Loucy (cell line): ENCODE data around the gene OR6S1.
A peak's percentile ranks its signal among the peaks of the same experiment; 100 is the strongest.

Experiments used
- H2AFZ ChIP-seq: fragments of 200-600 bp; sonication (generic); 2 replicates; pipeline ENCODE4 v1.6.0; 2016; ENCODE audit warnings: antibody characterized with exemption, mild to moderate bottlenecking, low read length, moderate library complexity
- H3F3A ChIP-seq: fragments of 200-600 bp; 2 replicates; pipeline ENCODE4 v1.6.0; 2016; ENCODE audit warnings: antibody characterized with exemption, low read depth, mild to moderate bottlenecking
- H3K27me3 ChIP-seq: fragments of 200-600 bp; sonication (generic); 2 replicates; pipeline ENCODE4 v1.6.1; 2014; ENCODE audit warnings: low read length, mild to moderate bottlenecking; ENCODE audit not compliant: insufficient read depth, poor library complexity, severe bottlenecking
- H3K36me3 ChIP-seq: fragments of 200-600 bp; sonication (generic); 2 replicates; pipeline ENCODE4 v1.6.1; 2016; ENCODE audit warnings: low read length; ENCODE audit not compliant: insufficient read depth
- H3K4me1 ChIP-seq: fragments of 200-600 bp; sonication (generic); 2 replicates; pipeline ENCODE4 v1.5.1; 2014; ENCODE audit warnings: low read length, mild to moderate bottlenecking; ENCODE audit not compliant: insufficient read depth, poor library complexity, severe bottlenecking
- H3K4me2 ChIP-seq: fragments of 200-600 bp; sonication (generic); 2 replicates; pipeline ENCODE4 v1.6.0; 2014; ENCODE audit warnings: antibody characterized with exemption, low read length, low read depth, mild to moderate bottlenecking; ENCODE audit not compliant: poor library complexity, severe bottlenecking
- H3K4me3 ChIP-seq: fragments of 200-600 bp; sonication (generic); 2 replicates; pipeline ENCODE4 v1.5.1; 2014; ENCODE audit warnings: low read length, mild to moderate bottlenecking, mixed read lengths; ENCODE audit not compliant: poor library complexity, severe bottlenecking
- H3K79me2 ChIP-seq: fragments of 200-600 bp; sonication (generic); 2 replicates; pipeline ENCODE4 v1.6.1; 2014; ENCODE audit warnings: low read length; ENCODE audit not compliant: insufficient read depth
- H3K9ac ChIP-seq: fragments of 200-600 bp; sonication (generic); 2 replicates; pipeline ENCODE4 v1.6.0; 2014; ENCODE audit warnings: mild to moderate bottlenecking, low read depth, low read length, moderate library complexity; ENCODE audit not compliant: poor library complexity, severe bottlenecking
- H3K9me2 ChIP-seq: fragments of 200-600 bp; sonication (generic); replicated peaks from 2 replicates; pipeline ENCODE4 v1.6.1; 2016; ENCODE audit warnings: low read depth, low read length, mixed read lengths
- H3K9me3 ChIP-seq: fragments of 200-600 bp; sonication (generic); 2 replicates; pipeline ENCODE4 v1.6.1; 2014; ENCODE audit warnings: mild to moderate bottlenecking, antibody characterized with exemption, low read length, low read depth; ENCODE audit not compliant: insufficient read depth
- H4K20me1 ChIP-seq: fragments of 200-600 bp; sonication (generic); 2 replicates; pipeline ENCODE4 v1.6.0; 2014; ENCODE audit warnings: antibody characterized with exemption, low read length, mild to moderate bottlenecking; ENCODE audit not compliant: insufficient read depth, poor library complexity, severe bottlenecking
- CTCF ChIP-seq: fragments of 200-600 bp; sonication (generic); conservative IDR thresholded peaks from 2 replicates; pipeline ENCODE4 v1.5.1; 2014; ENCODE audit warnings: mild to moderate bottlenecking, antibody characterized with exemption, low read length
- EZH2phosphoT487 ChIP-seq: fragments of 200-600 bp; IDR thresholded peaks from 2 replicates; pipeline ENCODE4 v1.6.1; 2018; ENCODE audit warnings: antibody characterized with exemption, mild to moderate bottlenecking, moderate library complexity, borderline replicate concordance

Gene OR6S1

DNA sequence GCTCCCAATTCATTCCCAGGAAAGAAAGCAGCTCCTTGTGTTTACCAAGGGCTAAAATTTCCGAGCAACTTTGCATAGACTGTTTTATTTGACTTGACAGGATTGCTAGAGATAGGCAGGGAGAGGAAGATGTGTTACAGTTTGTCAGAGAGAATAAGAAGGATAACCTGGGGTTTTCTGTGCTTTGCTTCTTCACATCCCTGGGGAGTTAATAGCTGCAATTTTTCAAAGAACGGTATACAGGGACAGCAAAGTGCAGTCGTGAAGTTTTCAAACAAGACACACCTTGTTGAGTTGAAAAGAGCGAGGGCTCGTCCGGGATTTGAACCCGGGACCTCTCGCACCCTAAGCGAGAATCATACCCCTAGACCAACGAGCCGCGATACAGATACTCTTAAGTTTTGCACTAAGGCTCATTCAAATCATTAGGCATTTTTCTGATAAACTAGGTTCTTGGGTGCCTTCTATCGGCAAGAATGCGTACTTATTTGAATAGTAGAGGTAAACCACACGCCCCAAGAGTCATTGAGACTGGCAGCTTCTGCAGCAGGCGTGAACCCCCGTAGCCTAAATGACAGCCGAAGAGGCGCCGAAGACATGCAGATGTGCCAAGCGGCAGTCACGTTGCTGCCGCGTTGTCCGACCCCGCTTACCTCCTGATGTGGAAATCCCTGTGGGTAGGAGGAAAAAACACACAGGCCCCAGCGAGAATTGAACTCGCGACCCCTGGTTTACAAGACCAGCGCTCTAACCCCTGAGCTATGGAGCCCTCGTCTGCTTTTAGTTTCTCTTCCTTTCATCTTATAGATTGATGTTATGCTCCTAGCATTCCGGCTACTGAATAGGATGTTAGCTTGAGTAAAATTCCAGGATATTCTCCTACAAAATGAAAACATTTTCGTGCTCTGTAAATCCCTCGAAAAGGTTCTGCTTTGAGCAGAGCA lies 28.1 kb downstream of the OR6S1 start:
- peak overlapping the region; percentile 58 for H3K9ac ChIP-seq

DNA sequence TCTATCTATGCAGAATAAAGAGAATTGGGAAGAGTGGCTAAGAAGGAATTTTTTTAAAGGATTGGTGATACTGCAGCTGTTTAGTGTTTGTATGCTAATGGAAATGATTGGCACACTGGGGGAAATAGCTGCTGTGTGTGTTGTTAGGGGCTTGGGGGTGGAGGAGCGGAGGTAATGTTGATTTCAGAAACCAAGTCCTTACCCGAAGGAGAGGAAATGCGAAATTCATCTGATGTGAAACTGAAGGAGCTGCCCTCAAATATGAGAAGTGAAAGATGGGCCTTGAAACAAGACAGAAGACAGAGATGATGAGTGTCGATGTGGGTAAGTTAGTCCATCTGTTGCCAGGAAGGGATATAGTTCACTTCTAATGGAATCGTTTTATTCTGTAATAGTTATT lies 29.1 kb downstream of the OR6S1 start:
- H3K79me2 ChIP-seq = no peaks in the 10 kb centered on the region
- no peak overlapping the region for H3K9ac ChIP-seq
- peaks cover 38% of the 10 kb centered on the region for H3K4me1 ChIP-seq
- H3K4me2 ChIP-seq = peak overlapping the region; percentile 74
- TF ChIP-seq EZH2phosphoT487 = no peak
- no peak for TF ChIP-seq CTCF
- no peaks in the 10 kb centered on the region for H3K36me3 ChIP-seq
- no peaks in the 10 kb centered on the region for H4K20me1 ChIP-seq
- no peak overlapping the region for H2AFZ ChIP-seq
- no peaks in the 10 kb centered on the region for H3K27me3 ChIP-seq
- peak overlapping the region; percentile 77 for H3K4me3 ChIP-seq
- H3K9me2 ChIP-seq = no peaks in the 10 kb centered on the region
- 0 out of 2 replicates have a peak, but pooled peaks cover 2% of the 10 kb centered on the region for H3F3A ChIP-seq
- no peaks in the 10 kb centered on the region for H3K9me3 ChIP-seq

More for the DNA sequence above, 28.1 kb downstream of the OR6S1 start:
- H2AFZ ChIP-seq = peak overlapping the region; percentile 13; the same call in 1 of the 2 replicates
- no peaks in the 10 kb centered on the region for H3K27me3 ChIP-seq
- TF ChIP-seq CTCF = peak; percentile 72
- no peak for TF ChIP-seq EZH2phosphoT487
- peak overlapping the region; percentile 77 for H3K4me3 ChIP-seq
- H4K20me1 ChIP-seq = no peaks in the 10 kb centered on the region
- H3K9me2 ChIP-seq = no peaks in the 10 kb centered on the region
- no peaks in the 10 kb centered on the region for H3K9me3 ChIP-seq
- H3F3A ChIP-seq = 0 out of 2 replicates have a peak, but pooled peaks cover 2% of the 10 kb centered on the region
- H3K79me2 ChIP-seq = no peaks in the 10 kb centered on the region
- no peaks in the 10 kb centered on the region for H3K36me3 ChIP-seq
- H3K4me2 ChIP-seq = peak overlapping the region; percentile 79
- H3K4me1 ChIP-seq = peaks cover 48% of the 10 kb centered on the region

DNA sequence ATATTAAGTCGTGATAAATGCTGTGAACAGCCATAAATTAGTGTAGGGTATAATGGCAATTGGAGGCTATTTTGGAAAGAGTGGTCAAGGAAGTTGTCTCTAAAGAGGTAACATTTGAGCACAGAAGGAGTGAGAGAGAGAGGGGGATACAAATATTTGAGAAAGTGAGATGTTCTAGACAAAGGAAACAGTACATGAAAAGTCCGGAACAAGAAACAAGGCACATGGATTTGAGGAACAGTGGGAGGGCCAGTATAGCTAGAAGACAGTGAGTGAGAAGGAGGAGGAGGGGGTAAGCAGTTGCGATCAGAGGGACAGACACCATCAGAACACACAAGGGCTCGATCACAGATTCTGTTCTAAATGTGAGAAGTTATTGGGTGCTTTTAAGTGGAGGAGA lies 30.2 kb downstream of the OR6S1 start:
- Histone ChIP-seq H3K9ac (no peak overlapping the region), H3F3A (0 out of 2 replicates have a peak, but pooled peaks cover 2% of the 10 kb centered on the region), H3K4me2 (peak overlapping the region; percentile 74), H3K4me1 (peaks cover 34% of the 10 kb centered on the region), H4K20me1 (no peaks in the 10 kb centered on the region), H3K27me3 (no peaks in the 10 kb centered on the region), H3K36me3 (no peaks in the 10 kb centered on the region), H2AFZ (0 out of 2 replicates have a peak overlapping the region, but pooled peaks have one; percentile 2), H3K9me2 (no peaks in the 10 kb centered on the region), H3K79me2 (no peaks in the 10 kb centered on the region), H3K4me3 (peak overlapping the region; percentile 77), H3K9me3 (no peaks in the 10 kb centered on the region)
- TF ChIP-seq EZH2phosphoT487 (no peak), CTCF (no peak)
